Measurements from ENCODE around the gene TMC3.

- TF ChIP-seq CTCF (IDR thresholded peaks at IDR 0.05) (no peak), EP300 (IDR thresholded peaks at IDR 0.05) (no peak), POLR2A (IDR thresholded peaks at IDR 0.05) (no peak)
Observed at GRCh38 chr15:81288616-81289015, 85.4 kb downstream of the TMC3 start.
